Measurements from ENCODE around the gene ADAMTS14.

DNA sequence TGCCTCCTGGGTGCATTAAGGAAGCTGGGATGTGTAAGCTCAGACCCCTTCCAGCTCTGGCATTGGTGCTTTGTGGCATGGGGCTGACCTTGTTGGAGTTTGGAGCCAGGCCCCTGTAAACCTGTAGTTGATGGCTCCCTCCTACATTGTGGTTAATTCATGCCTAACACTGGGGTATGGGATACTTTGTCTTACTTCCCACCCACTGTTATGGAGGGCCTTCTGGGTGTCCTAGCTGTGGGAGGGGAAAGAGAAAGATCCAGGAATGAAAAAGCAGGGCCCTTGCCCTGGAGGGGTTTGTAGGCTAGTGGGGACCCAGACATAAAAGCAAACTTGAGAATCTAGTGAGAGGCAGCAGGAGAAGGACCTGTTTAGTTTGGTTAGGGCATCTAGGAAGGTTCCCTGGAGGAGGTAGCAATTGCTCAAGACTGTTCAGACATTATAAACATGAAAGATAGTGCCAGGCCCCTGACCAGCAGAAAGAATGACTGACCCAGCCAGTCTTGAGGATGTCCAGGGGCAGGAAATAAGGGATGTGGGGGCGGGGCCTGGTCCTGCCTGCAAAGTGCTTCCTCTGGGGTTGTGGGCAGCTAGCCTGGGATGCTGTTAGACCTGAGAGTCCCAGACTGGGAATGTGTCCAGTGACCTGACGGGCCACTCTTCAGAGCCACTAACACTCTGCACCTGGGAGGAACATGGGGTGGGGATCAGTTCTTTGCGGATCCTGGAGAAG, 6.6 kb downstream of the ADAMTS14 start:
- TF ChIP-seq, protein P1, sequence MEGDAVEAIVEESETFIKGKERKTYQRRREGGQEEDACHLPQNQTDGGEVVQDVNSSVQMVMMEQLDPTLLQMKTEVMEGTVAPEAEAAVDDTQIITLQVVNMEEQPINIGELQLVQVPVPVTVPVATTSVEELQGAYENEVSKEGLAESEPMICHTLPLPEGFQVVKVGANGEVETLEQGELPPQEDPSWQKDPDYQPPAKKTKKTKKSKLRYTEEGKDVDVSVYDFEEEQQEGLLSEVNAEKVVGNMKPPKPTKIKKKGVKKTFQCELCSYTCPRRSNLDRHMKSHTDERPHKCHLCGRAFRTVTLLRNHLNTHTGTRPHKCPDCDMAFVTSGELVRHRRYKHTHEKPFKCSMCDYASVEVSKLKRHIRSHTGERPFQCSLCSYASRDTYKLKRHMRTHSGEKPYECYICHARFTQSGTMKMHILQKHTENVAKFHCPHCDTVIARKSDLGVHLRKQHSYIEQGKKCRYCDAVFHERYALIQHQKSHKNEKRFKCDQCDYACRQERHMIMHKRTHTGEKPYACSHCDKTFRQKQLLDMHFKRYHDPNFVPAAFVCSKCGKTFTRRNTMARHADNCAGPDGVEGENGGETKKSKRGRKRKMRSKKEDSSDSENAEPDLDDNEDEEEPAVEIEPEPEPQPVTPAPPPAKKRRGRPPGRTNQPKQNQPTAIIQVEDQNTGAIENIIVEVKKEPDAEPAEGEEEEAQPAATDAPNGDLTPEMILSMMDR (conservative IDR thresholded peaks at IDR 0.05): no peak
- no peak for TF ChIP-seq EZH2 (IDR thresholded peaks at IDR 0.05; ENCODE audit: low read depth)
